A673 (cell line): ENCODE results near the gene PRKG1.

Experiments used
- EZH2 ChIP-seq: fragments of 200-600 bp; sonication (generic); IDR thresholded peaks from 2 replicates; pipeline ENCODE4 v1.6.1; 2017; ENCODE audit warnings: borderline replicate concordance, low read depth, mild to moderate bottlenecking, mixed read lengths, antibody characterized with exemption, low read length; ENCODE audit not compliant: poor library complexity, severe bottlenecking
- TF ChIP-seq, protein P1 (sequence below): fragments of 300-800, 200-600 bp; sonication (generic); conservative IDR thresholded peaks from 2 replicates; pipeline ENCODE4 v1.5.1; 2017; ENCODE audit warnings: low read depth, mild to moderate bottlenecking, antibody characterized with exemption, low read length, moderate library complexity, mixed read lengths

- TF ChIP-seq, protein P1, sequence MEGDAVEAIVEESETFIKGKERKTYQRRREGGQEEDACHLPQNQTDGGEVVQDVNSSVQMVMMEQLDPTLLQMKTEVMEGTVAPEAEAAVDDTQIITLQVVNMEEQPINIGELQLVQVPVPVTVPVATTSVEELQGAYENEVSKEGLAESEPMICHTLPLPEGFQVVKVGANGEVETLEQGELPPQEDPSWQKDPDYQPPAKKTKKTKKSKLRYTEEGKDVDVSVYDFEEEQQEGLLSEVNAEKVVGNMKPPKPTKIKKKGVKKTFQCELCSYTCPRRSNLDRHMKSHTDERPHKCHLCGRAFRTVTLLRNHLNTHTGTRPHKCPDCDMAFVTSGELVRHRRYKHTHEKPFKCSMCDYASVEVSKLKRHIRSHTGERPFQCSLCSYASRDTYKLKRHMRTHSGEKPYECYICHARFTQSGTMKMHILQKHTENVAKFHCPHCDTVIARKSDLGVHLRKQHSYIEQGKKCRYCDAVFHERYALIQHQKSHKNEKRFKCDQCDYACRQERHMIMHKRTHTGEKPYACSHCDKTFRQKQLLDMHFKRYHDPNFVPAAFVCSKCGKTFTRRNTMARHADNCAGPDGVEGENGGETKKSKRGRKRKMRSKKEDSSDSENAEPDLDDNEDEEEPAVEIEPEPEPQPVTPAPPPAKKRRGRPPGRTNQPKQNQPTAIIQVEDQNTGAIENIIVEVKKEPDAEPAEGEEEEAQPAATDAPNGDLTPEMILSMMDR, result no peak
- no peak for TF ChIP-seq EZH2
These were observed 312.1 kb downstream of the PRKG1 start for GRCh38 chr10:51386248-51386885.
